Stimulated activated naive CD4-positive, alpha-beta T cell treated with Interleukin-2 at 50 U/mL for 16 hours (primary cell): Measurements from ENCODE around the gene CAP1.

Experiments used
- DNase-seq: peaks from one replicate; lab custom pipeline; 2025; lab: John Stamatoyannopoulos, UW

The CAP1 gene

DNA sequence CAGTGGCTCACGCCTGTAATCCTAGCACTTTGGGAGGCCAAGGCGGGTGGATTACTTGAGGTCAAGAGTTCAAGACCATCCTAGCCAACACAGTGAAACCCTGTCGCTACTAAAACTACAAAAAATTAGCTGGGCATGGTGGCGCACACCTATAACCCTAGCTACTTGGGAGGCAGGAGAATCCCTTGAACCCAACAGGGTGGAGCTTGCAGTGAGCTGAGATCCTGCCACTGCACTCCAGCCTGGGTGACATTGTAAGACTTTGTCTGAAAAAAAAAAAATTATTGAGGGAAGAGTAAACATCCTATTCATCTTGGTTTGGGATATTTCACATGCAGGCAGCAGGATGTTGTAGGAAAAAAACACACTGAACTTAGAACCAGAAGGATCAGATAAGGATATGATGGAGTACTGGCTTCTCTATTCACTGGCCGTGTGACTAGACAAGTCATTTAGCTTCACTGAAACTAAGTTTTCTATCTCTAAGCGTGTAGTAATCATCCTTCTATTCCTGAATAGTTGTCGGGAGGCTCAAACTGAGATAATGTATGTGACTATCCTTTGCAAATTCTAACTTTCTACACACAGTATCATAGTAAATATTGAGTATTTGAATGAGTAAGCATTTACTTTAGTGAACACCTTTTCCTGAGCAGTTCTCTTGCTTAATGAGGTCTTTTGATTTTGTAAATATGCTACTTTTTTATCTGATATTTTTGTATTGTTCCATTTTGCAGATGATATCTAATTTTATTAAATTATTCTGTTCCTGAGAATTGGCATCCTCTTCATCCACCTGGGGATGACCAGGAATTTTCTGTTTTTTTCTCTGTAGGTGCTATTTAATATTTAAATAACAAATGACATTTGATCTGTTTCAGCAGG lies 18.2 kb downstream of the CAP1 start:
- no peak for DNase-seq

DNA sequence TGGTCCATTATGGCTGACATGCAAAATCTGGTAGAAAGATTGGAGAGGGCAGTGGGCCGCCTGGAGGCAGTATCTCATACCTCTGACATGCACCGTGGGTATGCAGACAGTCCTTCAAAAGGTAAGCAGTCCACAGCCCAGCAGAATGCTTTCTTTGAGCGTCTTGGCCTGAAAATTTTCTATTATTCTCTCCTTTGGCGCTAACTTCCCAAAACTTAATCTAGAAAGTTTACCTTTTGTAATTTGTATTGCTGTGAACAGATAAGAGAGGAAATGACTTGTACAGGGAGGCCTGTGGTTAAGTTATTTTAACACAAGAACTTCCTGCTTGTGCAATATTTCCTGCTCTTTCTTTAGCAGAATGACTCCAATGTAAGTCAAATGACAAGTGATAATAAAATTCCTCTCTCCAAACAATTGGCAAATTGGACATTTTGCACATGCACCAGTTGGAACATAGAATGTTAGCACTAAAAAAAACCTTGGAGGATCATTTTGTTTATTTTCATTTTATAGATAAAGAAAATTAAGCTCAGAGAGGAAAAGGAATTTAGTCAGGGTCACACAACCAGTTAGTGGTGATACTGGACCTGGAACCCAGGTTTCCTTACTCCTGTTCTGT lies 18.9 kb downstream of the CAP1 start:
- DNase-seq = no peak

DNA sequence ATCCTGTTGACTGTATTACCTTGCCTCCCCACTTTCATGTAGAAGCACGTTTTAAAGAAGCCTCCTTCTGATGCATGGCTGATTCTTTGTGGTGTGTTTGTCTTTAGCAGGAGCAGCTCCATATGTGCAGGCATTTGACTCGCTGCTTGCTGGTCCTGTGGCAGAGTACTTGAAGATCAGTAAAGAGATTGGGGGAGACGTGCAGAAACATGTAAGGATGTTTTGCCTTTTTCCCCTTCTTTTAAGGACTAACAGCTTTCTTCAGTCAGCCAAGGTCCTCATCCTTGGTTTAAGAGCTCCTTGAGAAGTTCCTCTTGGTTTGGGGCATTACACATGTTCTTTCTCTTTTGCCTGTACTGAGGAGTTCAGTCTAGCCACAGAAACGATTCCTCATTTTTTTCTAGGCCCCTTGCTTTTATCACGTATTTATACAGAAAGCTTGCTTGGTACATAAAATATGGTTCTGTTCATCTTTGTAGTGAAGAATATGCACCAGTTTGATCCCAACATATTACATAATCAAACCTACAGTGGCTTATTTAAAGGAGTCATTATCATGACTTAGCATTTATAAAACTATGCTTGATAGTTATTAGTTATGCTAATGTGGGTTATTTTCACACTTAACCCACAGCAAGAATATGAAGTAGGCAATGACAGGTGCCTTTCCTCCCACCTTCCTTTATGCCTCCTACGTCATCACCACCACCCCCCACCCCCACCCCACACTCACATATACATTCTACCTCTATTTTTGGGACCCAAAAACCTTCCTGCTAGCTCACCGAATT lies 19.6 kb downstream of the CAP1 start:
- DNase-seq = no peak

DNA sequence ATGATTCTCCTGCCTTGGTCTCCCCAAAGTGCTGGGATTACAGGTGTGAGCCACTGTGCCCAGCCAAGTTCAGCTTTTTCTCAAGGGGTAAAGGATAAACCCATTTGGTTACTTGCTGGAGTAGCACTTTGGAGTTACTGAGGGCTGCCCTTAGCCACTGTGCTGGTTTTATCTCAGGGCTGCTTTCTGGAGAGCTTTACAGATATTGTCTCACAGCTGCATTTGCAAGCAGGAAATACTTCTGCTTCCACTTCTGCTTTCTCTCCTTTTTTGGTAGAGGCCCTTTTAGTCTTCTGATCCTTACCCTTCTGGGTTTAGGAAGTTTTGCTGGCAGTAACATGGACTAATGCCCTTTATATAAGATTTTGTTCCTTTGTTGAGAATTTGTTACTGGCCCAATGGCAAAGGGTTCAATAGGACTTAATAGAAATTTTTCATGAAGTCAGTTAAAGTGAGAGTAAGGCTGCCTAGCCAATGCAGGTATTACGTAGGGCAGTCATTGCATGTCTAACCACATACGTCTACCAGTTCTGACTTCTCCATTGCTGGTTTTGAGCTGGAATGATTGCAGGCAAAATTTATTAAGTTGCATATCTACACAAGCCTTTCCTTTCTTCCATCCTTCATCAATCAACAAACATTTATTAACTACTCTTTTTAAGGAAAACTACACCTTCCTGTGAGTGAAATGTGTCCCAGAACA lies 24.4 kb downstream of the CAP1 start:
- DNase-seq = no peak

DNA sequence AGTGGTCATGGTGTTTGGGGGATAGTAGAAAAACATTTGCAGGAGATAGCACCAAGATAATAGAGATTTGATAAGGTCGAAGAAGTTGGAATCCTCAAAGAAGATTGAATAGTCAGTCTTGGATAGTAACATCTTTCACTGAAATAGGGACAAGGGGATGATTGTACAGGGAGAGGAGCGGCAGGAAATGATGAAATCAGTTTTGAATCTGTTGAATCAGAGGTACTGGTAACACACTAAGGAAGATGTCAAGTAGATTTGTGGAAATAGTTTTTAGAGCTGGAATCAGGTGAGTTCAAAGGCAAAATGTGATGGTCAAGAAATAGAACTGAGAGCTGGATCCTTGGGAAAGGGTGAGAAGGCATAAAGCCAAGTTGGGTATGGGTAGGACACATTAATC lies 26.5 kb downstream of the CAP1 start:
- no peak for DNase-seq

DNA sequence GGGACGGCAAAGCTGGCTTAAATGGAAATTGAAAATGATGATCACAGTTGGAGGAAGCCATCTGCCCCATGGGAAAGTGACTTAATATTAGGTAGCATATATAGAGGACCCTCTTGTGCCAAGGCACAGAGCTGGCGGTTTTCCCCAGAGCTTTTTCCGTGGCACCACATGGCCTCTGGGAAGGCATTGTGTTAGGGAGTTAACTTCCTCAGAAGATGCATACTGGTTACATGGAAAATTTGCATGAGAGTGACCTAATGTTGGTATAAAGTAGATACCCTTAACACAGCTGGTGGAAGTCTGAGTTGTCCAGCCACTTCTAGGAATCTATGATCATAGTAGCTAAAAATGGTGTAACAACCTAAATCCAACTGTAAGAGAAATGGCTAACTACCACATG lies 27.3 kb downstream of the CAP1 start:
- no peak for DNase-seq

DNA sequence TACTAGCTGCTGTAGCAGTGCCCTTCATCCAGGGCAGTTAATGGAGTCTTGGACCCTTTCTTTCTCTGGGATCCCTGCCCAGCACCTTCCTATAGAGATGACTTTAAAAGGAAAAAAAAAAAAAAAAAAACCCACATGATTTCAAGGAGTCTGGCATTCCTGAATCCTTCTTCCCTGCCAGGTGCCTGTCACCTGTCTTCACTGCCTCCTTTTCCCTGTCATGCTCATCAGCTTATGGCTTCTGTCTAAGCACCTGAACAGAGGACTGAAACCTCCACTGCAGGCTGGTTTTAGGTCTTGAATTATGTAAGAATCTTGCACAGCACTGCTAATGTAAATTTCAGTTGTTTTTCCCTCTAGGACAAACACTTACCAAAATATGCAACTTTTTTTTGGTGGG lies 31.6 kb downstream of the CAP1 start:
- no peak for DNase-seq

DNA sequence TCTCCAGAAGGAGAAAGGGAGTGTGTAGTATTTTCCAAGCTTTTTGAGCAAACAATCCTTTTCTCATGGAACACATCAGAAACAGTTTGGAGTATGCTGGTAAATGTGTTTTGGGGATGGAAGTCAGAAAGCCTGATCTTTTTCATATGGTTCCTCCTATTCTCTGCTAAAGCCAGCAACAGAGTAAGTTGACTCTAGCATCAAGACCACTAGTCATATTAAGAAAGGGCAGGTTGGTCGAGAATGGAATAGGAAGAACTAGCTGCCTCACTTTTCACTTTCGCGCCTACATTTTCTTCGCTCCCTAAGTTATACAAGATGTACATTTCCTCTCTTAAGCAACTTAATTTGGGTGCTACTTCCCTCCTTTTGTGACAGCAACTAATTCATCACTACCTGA lies 32.5 kb downstream of the CAP1 start:
- DNase-seq = no peak

DNA sequence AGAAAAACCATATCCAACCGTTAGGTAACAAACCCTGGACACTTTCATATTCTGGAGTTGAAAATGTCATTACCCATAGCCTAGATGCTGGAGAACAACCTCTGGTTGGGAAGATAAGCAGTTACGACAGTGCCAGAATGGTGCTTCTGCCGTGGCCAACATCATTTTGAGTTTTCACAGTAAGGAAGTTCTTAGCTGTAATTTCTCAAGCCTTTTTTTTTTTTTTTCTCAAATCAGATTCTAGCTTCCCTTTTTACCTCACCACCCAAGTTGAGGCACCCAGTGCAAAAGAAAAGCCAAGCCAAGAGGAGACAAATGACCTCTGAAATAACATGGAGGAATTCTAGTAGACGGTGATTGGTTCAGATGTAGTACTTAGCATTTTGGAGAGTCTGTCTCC lies 34.7 kb downstream of the CAP1 start:
- DNase-seq = no peak

DNA sequence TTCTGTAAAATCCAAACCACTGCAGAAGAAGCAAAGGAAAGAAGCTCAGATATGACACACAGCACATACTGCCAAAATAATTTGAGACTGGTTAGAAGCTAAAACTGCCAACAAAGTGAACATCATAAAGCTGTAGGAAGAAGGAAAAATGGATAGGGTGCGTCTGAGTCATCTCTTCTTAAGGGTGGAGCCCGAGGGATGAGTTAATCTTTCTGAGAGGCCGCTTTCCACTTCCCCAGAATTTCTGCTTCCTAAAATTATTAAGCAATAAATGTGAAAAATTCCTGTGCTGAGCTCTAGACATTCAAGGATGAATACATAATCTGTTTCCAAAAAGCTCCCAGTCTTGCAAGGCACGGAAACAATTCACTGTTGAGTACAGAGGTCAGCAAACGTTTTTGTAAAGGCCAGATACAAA lies 36.4 kb downstream of the CAP1 start:
- no peak for DNase-seq

DNA sequence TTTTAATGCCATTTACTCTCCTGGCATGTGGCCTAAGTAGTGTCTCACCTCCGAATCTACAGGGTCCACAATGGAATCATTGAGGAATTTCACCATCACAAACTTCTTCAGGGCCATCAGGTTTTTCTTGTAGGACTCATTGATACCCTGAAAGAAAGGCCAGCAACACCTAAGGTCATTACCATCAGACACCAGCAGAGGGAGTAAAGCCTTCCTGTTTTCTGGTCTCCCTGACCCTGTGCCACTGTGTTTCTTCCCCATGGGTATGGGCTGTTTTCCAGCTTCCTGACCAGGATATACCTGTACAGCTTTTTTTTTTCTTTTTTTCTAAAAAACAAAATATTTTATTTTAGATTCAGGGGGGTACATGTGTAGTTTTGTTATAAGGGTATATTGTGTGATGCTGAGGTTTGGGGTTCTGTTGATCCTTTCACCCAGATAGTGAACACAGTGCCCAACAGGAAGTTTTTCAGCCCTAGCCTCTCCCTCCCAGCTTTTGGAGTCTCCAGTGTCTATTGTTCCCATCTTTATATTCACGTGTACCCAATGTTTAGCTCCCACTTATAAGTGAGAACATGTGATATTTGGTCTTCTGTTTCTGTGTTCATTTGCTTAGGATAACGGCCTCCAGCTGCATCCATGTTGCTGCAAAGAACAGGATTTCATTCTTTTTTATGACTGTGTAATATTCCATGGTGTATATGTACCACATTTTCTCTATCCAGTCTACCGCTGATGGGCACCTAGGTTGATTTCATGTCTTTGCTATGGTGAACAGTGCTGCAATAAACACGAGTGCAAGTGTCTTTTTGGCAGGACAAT lies 38.2 kb downstream of the CAP1 start:
- peak; percentile 31 for DNase-seq

DNA sequence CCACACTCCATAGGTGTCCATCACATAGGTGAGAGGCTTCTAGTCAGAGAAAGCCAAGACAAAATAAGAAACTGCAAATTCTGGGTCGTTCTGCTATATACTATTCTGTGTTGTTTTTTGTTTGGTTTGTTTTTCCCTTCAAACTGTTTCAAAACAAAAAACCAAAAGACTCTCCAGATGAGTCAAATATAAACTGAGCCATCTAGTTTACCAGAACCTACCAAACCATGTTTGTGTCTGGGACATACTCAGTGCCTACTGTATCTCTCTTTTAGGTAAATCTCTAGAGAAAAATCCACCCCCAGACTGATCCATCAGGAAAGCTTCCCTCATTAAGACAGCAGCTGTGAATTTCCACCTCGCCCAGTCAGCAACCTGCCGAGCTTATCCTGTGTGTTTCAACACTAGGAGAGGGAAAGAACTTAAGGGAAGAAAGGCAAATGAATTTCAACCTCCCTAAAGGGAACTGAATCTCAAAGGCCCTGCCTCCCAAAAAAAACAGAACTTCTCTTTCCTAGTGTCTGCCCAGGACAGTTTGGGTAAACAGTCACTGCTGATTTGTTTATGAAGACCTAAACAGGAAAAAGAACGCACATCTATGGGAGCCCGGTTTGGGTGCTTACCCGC lies 39.4 kb downstream of the CAP1 start:
- no peak for DNase-seq

DNA sequence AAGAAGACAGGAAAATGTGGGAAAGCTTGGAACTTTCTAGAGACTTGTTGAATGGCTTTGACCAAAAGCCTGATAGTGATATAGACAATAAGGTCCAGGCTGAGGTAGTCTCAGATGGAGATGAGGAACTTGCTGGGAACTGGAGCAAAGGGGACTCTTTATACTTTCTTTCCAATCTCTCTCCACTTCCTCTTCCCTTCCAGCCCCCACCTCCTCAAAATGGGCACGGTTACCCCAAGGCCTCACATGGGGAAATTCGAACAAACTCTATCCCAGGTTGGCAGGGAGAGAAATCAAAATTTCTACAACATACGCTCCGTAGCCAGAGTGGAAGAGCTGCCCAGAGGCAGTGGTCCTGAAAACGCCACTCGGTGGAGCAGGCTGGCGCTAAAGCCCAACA lies 41.3 kb downstream of the CAP1 start:
- DNase-seq = no peak

DNA sequence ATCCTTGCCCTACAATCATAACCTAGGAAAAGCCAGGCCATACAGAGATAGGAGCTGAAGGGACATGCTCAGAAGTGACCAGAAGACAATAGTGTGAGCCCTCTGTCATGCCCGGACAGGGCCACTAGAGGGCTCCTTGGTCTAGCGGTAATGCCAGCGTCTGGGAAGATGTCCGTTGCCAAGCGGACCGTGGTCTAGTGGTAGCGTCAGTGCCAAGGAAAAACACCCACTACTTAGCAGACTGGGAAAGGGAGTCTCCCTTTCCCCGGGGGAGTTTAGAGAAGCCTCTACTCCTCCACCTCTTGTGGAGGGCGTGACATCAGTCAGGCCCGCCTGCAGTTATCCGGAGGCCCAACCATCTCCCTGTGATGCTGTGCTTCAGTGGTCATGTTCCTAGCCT lies 44.2 kb downstream of the CAP1 start:
- peak; percentile 6 for DNase-seq

DNA sequence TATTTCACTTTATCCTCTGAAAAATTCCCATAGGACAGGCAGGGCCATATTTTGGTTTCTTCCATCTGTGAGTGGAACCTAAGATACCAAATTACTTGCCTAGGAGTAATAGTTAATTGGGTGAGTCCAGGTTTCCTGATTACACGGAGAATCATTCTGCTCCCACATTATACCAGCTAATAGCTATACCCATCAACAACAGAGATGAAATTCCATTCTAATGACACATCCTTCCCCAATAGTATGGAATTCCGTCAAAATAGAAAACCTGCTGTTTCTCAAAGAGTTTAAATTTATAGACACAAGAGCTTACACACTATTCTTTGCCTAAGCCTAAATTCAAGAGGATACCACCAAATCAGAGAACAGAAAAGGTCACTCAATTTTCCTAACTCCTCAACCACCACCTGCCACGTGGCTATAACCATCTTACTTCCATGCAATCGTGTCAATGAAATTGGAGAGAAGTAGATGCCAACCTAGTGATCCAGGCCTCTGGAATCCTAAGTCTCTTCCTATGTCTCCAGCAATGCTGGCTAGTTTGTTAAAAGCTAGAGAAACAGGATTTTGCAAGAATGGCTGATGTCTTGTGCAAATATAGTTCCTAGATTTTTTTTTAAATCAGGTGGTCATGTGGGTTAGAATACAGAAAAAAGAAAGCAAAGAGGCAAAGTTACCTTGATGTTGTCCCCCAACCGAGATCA lies 50.3 kb downstream of the CAP1 start:
- no peak for DNase-seq

DNA sequence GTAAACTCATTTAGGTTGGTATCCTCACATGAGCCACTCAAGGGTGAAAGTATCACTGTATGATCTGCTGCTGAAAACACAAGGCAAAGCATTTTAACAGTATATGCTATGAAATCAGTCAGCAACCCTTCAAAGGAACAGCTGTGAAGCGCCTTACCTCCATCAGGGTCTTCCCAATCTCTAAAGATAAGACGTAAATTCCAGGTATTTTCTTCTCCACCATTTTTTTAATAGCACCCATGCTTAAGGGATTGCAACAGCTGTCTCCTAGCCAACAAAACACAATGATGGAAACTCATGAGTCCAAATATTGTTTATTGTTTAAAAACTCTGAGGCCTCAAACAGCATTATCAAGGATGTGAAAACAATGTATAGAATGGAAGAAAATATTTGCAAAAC lies 51.7 kb downstream of the CAP1 start:
- no peak for DNase-seq

DNA sequence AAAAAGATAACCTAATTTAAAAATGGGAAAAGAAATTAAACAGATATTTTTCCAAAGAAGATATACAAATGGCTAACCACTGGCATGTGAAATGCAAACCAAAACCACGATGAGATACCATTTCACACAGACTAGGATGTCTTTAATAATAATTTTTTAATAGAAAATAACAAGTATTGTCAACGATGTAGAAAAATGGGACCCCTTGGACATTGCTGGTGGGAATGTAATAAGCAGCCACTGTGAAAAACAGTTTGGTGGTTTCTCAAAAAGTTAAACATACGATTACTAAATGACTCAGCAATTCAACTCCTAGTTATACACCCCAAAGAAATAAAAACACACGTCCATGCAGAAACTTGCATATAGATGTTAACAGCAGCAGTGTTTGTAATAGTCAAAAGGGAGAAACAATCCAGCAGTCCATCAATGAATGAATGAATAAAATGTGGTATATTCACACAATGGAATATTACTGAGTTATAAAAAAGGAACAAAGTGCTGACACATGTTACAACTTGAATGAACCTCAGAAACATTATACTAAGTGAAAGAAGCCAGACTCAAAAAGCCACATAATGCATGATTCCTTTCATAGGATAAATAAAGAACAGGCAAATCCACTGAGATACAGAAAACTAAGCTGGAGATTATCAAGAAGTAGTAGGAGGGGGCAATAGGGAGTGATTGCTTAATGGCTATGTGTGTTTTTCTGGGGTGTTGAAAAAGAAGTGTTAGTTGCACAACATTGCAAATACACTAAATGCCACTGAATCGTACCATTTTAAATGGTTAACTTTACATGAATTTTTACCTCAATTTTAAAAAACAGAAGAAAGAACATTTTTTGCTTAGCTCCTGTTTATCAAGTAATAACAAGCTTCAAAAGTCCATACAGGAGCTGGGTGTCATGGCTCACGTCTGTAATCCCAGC lies 52.4 kb downstream of the CAP1 start:
- no peak for DNase-seq

DNA sequence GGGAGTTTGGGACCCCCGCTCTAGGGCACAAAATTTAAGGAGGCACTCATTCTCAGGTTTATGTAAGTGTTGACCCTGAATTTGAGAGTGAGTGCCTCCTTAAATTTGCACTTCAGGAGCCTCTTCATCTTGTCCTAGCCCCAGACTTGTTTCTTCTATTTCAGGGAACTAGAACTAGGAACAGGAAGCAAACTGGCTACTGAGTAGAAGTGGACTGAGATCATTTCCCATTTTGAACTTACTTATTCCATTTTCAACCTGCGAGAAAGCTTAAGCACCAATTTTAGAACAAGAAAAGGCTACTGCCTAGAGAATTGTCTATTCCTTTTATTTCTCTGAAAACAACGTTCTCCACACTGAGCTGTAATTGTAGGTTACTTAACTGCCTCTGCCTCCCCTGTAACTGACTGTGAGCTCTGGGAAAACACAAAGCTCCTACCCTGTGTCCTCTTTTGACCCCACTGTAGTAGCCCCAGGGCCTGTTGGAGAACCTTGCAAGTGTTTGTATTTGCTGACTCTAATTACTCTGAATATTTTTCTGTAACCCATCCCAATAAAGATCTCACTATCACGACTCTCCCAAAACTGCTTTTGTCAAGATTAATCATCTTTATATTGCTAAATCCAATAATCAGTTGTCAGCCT lies 54.1 kb downstream of the CAP1 start:
- DNase-seq = no peak

DNA sequence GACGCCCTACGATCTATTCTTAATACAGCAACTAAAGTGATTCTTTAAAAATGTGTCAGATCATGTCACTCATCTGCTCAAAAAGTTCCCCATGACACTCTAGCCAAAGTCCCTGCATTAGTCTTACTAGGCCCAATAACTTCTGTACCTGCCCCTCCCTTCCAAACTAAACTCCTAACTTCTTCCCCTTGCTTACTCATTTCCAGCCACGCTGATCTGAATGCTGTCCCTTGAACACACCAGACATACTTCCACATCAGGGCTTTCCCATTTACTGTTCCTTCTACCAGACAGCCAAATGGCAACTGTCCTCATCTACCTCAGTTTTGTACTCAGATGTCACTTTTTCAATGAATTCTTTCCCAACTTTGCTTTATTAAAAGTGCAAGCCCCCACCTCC lies 55.3 kb downstream of the CAP1 start:
- no peak for DNase-seq
